AG04450 (cell line): ENCODE measurements around the gene BOD1. TPM values are rescaled to one million over a fixed set of nuclear protein-coding genes. Genes with fewer than 3 reads are reported as not detected.

Source experiments
- CTCF ChIA-PET: fragments of 300-600, 350-600 bp; formaldehyde crosslinking; extraction: SDS; loops from one replicate; lab custom pipeline; 2022; ENCODE audit warnings: antibody characterized with exemption, inconsistent platforms; lab: Charles Lee
- POLR2A ChIA-PET: fragments of 350-600 bp; formaldehyde crosslinking; extraction: SDS; loops from one replicate; lab custom pipeline; 2021; ENCODE audit warnings: antibody characterized with exemption, inconsistent platforms; lab: Yijun Ruan, JAX
- DNase-seq: peaks from one replicate; pipeline ENCODE4 v3.0.0-alpha.2; 2011; ENCODE audit warnings: low read depth, low spot score
- H3K27ac ChIP-seq: one replicate; pipeline ENCODE4 v1.5.1; 2012; ENCODE audit warnings: low read depth, low read length, control low read depth
- H3K27me3 ChIP-seq: one replicate; pipeline ENCODE4 v1.6.0; 2012; ENCODE audit warnings: low read length; ENCODE audit not compliant: control insufficient read depth, insufficient read depth
- H3K4me3 ChIP-seq: 2 replicates; pipeline ENCODE4 v1.5.1; 2011; ENCODE audit warnings: mild to moderate bottlenecking, low read depth, low read length, control low read depth
- H3K9me3 ChIP-seq: 2 replicates; pipeline ENCODE4 v1.5.1; 2012; ENCODE audit warnings: low read length; ENCODE audit not compliant: control insufficient read depth, insufficient read depth
- CTCF ChIP-seq: IDR thresholded peaks from 2 replicates; pipeline ENCODE4 v1.5.1; 2011; ENCODE audit warnings: low read depth, low read length, control low read depth, inconsistent platforms
- polyA plus RNA-seq: library from polyadenylated mRNA; depleted of rRNA; stranded (reverse); fragments of >200 nt; gene quantifications from 2 replicates; pipeline ENCODE4 v1.2.3, GENCODE V29; 2011

The BOD1 gene
- polyA plus RNA-seq, 1 experiment = 96.7 TPM

- CTCF ChIA-PET = interaction anchor here (0.5 kb wide), 1 partner anchor 89 kb away, joined by 3 read pairs; no protein-coding TSS in a partner anchor
These were observed 38.8 kb upstream of the BOD1 start for GRCh38 chr5:173655196-173655797.

GRCh38 chr5:173653822-173654523 is 37.5 kb upstream of the BOD1 start:
- ChIA-PET POLR2A (no interaction called here), CTCF (no interaction called here)
- Histone ChIP-seq H3K4me3 (no peak overlapping the region), H3K27ac (no peak overlapping the region), H3K9me3 (no peaks in the 10 kb centered on the region), H3K27me3 (peaks cover 12% of the 10 kb centered on the region)
- DNase-seq = no peak
- TF ChIP-seq CTCF = no peak

More at GRCh38 chr5:173655196-173655797, 38.8 kb upstream of the BOD1 start:
- no peak for TF ChIP-seq CTCF
- POLR2A ChIA-PET = no interaction called here
- Histone ChIP-seq H3K27ac (no peak overlapping the region), H3K27me3 (peaks cover 12% of the 10 kb centered on the region), H3K9me3 (peaks cover 5% of the 10 kb centered on the region), H3K4me3 (no peak overlapping the region)
- DNase-seq = no peak

GRCh38 chr5:173648308-173648866 is 31.9 kb upstream of the BOD1 start:
- no peak for DNase-seq
- H3K9me3 ChIP-seq = no peaks in the 10 kb centered on the region
- H3K27me3 ChIP-seq = peaks cover 18% of the 10 kb centered on the region
- no peak for TF ChIP-seq CTCF
- H3K27ac ChIP-seq = no peak overlapping the region
- POLR2A ChIA-PET = no interaction called here
- CTCF ChIA-PET = no interaction called here
- no peak overlapping the region for H3K4me3 ChIP-seq

- H3K27ac ChIP-seq = no peak overlapping the region
- TF ChIP-seq CTCF = no peak
- H3K4me3 ChIP-seq = no peak overlapping the region
- ChIA-PET CTCF (interaction anchor here (2.2 to 4.0 kb wide), 2 partner anchors 279 to 326 kb away, joined by 9 to 13 read pairs; no protein-coding TSS in a partner anchor), POLR2A (no interaction called here)
- DNase-seq = no peak
- H3K27me3 ChIP-seq = peaks cover 16% of the 10 kb centered on the region
- no peaks in the 10 kb centered on the region for H3K9me3 ChIP-seq
These were observed 30.2 kb upstream of the BOD1 start for GRCh38 chr5:173646692-173647091.
